ENCODE results near the gene SH3RF3.

SH3RF3 gene

DNA sequence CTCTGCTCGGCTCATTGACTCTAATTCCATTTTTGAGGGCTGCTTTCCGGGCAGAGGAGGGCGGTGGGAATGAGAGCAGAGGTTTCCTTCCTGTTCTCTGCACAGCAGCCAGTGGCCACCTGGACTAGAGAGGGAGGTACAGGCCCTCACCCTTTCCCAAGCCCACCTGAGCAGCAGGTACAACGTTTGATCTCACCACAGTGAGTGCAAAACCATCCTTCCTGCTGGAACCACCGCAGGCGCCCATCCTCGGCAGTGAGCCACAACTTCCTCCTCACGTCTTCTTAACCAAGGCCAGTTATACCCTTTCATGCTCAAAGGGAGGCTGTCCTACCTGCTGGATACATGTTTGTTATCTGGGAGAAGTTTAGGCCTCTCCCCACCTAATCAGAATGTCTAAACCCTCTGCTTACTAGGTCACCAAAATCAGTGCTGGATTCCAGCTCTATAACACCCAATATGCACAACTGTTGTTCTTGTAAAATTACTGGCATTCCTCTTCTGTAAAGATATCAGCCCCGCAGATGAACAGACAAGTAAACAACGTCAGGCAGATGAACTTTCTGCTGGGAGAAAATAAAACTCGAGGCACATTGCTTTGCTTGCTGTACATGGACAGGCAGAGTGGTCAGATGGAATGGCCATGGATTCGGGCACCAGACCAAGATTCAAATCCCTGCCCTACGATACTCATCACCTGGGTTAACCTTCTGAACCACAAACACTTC is 191.4 kb downstream of the SH3RF3 start:
- DNase-seq, result no peak

DNA sequence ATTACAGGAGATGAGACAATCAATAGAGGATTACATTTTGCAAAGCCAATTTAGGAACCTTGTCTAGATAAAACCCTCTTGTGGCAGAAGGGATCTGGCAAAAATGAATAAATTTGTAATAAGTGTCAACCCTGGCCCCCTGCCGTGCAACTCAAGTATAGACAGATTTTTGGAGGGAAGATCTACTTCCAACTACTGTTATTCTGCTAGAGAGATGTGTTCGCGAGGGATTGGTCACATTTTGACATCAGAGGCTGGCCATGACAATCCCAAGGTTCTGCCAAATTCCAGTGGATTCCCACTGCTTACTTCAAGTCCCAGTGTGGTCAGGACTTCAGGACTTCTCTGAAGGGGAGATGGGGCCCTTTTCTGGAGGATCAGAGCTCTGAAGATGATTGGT is 192.6 kb downstream of the SH3RF3 start:
- DNase-seq, result no peak

DNA sequence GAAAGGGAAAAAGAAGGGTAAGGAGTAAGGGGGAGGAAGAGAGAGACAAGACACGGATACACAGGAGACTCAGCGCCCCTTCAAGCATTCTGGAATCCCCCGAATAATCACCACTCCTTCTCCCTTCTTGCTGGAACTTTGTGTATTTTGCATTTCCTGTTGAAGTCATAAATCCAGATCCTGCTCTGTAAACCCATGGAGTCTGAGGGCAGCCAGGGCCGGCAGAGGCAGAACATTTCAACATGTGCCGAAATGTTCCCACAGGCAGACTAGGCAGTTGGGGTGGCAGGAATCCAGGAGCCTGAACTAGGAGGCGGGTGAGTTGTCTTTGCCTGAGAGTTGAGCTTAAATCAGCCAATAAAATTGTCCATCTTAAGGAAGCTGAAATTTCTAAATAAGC is 193.1 kb downstream of the SH3RF3 start:
- DNase-seq, result no peak

DNA sequence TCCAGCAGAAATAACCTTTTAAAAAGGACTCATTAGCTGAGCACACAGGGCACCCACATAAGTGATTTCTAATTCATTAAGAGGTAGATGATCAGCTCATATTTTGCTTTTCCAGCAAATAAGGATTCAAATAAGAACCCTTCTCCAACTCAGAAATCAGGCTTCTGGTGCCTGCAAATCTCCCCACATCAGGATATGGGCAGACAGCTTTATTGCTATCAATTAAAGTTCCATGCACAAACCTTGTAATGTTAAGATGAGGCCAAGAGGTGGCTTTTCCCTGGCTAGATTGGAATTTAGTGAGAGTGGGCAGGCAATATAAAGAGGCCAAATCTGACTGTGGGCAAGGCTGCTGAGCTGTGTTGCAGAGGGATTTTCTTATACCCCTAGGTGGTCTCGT is 193.6 kb downstream of the SH3RF3 start:
- no peak for DNase-seq

DNA sequence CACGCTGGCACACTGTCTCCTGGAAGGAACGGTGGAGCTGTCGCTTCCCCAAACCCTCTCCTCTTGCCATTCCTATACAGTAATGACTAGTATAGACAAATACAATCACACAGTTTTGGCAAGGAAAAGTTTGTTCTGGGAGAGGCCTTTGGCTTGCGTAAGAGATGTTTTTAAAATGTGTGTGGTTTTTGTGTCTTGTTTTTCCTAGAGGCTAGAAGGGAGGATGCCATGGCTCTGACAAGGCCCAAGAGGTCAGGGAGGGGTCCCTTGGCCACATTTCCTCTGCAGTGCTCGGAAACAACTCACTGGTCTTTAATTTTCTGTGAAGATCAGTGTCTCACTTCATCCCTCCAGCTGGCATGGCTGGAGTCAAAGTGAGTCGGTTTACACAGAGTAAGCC is 195.9 kb downstream of the SH3RF3 start:
- DNase-seq, result no peak

DNA sequence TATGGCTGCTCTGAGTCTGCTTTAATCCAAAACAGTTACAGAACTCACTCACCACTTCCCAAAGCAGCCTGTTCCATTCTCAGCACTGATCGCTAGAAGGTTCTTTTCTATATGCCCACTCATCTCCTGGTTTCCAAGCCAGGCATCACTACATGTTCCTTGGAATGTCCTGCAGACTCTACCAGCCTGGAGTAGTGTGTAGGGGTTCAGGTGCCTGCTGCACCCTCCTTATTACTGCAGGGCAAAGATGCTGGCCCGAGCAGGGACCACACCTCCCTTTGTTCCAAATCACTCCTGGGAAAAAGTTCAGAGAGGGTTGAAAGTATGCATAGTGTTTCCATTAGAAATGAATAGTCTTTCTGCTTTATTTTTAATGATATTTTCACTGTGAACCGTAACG is 196.6 kb downstream of the SH3RF3 start:
- DNase-seq, result no peak

DNA sequence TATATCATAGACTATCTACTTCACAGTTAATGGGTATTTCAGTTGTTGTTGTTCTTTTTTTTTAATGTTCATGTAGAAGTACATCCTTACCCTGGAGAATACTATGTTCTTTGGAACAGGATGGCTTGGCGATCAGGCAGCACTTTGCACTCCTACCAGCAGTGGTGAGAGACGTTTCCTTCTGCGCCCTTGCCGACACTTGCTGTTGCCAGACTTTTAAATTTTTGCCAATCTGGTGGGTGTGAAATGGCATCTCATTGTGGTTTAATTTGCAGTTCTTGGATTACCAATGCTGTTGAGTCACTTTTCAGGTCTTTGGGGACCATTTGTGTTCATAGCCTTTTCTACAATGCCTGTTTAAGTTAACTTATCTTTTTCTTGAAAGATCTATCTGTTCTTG is 197.3 kb downstream of the SH3RF3 start:
- no peak for DNase-seq

DNA sequence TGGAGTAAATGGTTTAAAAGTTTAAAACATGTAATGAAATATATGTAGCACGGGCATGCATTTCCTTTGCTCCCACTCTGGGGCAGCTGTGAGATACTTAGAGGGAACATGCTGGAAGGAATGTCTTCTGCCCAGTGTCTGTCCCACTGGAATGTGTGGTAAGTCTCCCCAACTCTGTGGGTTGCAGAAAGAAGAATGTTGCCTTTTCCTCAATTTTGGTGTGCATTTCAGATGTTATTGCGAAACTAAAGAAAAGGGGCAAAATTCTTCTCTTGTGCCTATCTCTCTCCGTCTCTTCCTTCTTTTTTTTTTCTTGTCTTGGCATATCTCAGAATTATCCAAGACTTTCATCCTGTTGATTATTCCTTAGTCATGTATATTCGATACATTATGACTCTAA is 201.1 kb downstream of the SH3RF3 start:
- DNase-seq, result no peak

DNA sequence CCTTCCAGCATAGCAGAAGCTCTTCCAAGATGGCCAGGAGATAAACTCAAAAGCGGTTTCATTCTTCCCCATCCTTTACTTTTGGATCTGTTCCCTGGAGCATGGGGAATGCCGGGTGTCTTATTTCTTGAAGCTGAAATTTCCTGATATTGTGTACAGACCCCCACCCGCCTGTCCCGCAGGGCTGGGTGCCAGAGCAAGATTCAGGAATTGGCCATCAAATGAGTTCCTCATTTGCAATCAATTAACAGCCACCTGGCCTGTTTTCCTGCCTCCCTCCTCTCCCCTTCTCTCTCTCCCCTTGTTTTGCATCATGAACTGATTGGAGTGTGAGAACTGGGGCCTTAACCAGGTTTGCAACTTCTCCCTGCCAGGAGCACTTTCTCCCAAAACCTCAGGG is 202.1 kb downstream of the SH3RF3 start:
- no peak for DNase-seq

DNA sequence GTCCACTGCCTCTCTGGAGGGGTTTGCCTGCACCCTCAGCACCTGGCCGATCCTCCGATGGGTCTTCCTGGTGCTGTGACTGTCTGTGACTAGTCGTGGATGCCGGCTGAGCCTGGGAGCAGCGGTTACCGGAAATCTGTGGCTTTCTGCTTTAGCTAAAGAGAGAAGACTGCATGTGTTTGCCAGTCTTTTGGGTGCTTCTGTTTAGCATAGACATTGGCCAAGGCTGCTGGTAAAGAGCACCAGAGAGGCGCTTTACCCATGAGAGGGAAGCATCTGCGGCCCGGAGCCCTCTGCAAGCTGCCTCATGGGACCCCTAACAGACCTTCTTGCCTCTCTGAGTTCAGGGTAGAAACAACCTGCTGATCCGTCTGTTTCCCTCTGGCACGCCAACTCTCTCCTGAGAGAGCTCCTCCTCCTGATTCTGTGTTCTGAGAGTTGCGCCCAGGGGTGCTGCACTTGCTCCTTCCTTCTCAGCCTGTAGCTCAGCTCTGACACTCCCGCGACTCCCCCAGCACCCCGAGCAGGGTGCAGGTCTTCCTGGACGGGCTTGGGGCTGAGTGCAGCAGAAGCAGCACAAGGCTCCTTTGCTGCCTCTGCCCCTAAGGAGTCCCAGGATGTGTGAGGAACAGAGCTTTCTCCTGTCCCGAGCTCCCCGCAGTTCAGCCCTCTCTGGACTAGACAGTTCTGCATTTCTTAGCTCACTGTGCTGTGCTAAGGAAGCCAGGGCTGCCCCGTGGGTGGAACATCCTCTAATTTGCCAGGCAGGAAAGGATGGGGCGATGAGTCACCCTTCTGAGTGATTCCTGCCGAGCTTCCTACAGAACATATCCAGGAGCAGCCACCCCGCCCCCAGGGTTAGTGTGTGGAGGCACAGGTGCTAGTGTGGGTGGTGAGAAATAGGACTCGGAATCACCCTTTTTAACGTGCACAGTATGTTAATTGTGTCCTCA is 203.2 kb downstream of the SH3RF3 start:
- peak; percentile 19 for DNase-seq

DNA sequence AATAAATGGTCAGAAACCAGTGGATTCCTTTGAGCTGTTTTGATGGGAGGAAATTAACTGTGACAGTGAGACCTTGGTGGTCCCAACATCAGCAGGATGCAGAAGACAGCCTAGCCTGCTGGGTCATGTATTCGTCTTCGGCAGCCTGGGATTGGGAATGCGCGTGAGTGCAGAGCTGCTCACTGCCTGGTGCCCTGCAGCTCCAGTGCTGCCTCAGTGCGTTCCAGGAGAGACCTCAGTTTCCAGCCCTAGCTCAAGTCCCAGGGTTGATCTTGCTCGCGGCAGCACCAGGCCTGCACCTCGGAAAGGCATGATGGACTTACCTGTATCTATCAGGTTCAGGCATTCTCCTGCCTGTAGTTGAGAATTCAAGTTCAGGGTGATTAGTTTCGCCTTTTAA is 203.9 kb downstream of the SH3RF3 start:
- DNase-seq, result no peak

DNA sequence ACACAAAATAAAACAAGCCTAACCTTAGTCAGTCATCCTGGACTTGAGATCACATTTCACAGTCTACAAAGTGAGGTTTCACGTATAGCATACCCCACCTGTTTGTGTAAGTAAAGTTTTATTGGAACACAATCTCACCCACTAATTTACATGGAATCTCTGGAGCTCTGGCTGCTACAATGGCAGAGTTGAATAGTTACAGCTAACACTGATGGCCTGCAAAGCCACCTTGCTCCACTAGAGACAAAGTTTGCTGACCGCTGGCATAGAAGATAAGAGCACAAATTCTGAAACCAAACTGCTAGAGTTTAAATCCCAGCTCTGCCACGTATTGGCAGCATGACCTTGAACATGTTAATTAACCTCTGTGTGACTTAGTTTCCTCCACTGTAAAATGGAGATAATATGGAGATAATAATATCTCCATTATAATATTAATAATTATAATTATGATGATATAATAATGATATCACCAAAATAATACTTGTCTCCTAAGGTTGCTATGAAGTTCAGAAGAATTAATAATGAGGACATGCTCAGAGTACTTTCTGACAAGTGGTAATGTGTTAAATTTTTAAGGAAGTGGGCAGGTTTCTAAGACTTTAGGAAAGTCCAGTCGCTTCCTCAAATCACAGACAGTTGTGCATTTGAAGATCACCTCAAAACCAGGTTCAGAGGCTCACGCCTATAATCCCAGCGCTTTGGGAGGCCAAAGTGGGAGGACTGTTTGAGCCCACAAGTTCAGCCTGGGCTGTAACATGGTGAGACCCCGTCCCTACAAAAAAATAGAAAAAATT is 204.6 kb downstream of the SH3RF3 start:
- DNase-seq, result no peak

DNA sequence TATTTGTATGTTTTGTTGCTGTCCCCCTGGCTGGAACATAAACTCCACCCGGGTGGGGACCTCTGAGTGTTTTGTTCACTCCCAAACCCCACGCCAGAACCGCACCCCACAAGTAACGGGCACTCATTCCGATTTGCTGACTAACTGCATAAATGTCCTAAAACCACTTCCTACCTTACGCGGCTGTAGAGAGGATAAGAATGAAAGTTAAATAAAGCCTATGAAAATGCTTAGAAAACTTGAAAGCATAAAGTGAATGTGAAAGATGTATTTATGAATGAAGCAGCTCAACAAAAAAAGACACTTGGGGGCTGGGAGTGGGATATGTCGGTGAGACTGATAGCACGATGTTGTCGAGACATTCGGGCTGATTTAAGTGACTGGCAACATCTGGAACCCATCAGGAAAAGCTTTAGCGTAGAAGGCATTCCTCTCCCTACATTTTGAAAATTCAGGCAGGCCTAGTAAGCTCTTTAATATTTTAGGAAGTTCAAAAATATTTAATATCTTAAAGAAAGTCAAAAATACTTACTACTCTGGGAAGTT is 206.7 kb downstream of the SH3RF3 start:
- DNase-seq, result no peak

DNA sequence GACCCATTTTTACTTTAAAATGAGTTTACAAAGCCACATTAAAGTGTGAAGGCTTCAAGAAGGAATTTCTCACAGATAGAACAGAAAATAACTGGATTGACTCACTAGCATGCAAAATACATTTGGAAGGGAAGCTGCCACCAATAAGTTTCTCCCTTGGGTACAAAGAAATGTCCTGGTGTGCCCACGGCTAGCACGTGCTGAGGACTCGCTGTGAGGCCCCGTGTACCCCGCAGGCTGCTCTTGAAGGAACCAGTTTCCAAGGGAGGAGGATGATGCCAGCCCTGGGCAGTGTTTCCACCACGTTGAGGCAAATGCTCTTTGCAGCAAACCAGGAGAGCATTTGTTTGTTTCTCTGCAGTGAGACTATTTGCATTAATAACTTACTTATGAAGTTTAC is 207.3 kb downstream of the SH3RF3 start:
- no peak for DNase-seq

DNA sequence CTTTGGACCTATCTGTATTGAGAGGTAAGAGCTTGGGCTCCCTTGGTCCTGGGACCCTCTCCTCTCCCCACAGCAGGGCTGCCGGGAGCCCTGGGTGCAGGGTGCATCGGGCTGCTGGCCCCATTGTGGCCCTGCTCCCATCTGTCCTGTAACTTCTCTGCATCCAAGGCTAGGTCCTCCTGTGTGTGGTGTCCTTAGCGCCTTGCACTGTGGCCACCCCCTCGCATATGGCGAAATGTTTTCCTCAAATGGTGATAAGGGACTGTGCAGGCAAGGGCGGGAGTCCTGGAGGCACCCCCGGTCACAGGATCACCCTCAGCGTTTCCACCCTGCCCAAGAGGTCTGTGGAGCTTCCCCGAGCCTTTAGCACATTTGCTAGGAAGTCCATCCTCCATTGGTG is 208.2 kb downstream of the SH3RF3 start:
- no peak for DNase-seq

DNA sequence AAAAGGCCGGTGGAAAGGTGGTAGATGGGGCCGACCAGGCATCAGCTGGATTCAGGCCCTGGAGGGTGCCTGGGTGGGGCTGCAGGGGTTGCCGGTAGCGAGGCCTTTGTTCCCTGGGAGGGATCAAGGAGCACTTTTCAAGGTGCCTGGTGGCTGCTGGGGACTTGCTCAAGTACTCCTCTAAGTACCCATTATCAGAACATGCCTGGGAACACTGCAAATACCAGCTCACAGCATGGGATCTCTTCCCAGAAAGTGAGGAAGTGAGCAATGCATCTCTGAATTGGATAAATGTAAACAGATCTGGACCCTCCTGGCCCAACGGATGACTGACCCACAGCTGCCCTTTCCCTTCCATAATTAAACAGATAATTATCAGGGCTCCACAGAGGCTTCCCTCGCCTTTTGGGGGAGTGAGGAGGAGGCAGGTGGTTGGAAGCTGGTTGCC is 210.5 kb downstream of the SH3RF3 start:
- DNase-seq, result no peak

DNA sequence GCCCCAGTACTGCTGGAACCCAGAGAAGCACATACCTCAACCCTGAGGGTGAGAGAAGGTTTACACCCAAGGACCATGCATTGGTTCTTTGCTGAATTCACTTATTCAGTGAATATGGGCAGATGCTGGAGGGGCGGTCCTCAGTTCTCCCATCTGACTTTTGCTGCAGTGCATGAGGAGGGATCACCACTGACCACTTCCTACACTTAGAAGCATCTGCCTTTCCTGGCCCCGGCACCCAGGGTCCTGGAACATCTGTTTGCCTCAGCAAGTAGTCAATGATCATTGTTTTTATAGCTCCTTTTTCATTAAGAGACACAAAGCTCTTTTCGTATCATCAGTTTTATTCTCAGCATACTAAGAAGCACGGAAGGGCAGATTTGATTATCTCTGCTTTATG is 211.4 kb downstream of the SH3RF3 start:
- no peak for DNase-seq

DNA sequence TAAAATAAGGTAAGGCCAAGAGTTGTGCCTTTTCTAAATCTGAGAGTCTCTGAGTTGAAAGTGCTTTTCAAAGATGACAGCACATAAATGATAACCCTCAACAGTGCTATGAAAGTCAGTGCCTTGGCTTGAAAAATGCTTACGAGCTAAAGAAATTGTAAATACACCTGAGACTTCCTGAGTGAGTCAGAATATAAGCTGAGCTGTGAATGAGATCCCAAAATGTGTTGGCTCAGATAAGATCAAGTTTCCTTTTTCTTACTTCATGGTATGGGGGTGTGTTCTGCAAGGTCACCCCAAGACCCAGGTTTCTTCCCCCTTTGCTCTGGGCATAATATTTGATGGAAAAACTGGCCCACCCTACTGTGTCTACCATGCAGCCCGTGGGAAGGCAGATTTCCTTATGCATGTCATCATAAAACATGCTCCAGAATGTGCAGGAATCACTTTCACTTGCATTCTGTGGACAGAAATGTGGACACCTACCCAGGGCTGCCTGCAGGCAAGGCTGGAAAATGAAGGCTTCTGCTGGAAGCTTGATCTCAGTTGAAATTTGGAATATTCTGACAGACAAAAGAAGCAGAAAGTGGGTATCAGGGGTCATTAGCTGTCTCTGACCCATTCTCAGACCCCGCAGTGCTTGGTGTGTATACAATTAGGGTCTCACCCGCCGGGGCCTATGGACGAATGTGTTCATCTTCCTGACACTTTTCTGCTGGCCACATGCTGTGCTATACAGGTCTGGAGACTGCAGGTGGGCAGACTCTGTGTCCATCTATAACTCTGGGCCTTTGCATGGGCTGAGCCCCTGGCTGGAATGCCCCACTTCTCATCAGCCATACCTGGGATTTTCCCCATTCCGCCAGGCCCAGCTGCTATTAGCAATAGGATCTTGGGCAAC is 212.6 kb downstream of the SH3RF3 start:
- no peak for DNase-seq

DNA sequence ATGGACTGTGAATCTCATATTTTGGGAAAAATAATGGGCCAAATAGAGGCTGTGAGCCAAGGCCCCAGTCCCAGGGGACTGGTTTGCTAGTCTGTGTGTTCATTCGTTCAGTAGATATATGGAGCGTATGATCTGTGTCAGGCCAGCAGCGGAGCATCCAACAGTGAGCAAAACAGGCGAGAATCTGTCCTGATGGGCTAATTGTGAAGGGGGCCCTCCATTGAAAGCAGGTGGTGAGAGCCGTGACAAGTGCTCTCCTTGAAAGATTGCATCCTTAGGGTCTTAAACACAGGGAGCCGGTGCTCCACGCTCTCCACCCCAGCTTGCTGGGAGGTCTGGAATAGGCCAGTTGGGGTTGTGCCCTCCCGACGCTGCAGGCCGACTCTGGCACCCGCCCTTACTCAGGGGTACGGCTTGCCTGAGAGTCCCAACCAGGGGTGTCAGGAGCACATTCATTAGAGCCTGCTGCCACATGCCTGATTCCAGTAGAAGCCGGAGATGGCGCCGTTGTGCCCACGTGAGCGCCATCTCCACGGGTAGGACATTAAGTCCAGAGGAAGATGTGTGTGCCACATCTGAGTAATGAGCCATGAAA is 213.3 kb downstream of the SH3RF3 start:
- DNase-seq, result no peak

DNA sequence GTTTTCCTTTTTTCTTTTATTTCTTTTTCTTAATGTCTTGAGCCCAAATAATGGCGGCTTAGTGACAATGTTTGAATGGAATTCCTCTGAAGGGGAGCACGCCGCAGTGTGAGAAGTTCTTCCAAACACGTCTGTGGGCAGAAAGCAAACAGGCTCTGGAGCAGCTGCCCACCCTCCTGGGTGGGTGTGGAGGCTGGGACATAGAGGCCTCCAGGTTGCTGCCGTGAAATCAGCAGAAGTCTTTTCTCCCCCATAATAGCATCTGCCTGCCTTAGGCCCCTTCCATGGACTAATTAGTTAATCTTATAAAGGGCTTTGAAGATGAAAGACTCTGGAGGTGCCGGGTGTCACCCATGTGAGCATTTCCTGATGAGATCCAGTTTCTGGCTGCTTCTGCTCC is 213.9 kb downstream of the SH3RF3 start:
- DNase-seq, result no peak

DNA sequence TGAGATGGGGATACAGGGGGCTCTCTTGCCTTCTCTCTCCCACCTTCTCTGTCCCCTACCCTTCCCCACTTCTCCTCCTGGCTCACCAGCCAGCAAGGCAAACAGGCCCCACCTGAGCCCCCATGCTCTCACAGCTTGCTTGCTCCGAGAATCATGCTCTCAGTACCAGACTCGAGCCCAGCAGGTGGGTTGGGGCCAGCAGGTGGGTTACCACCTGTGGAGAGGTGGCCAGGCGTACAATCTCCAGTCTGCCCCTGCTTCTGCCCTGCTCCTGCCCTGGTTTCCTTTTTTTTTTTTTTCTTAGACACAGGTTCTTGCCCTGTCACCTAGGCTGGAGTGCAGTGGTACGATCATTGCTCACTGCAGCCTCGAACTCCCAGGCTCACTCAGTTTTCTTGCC is 214.5 kb downstream of the SH3RF3 start:
- no peak for DNase-seq

All from NK-92 treated with Interleukin-12 subunit alpha and Interleukin-12 subunit beta, amount 100 ng/mL, for 24 hours (cell line).